Measurements from ENCODE around the gene USP6NL. TPM values are rescaled to one million over a fixed set of nuclear protein-coding genes. Genes with fewer than 3 reads are reported as not detected.
A peak's percentile ranks its signal among the peaks of the same experiment; 100 is the strongest.

USP6NL gene
- total and polyA plus RNA-seq, 10 of the 15 experiments (the other 5 are each of a cell fraction or from before 2014, with no cell fraction given), result 4.0 to 27.7 (median 18.2) TPM

- TF ChIP-seq GABPA (IDR thresholded peaks at IDR 0.05; ENCODE audit: low read depth) (no peak), ZBED1 (IDR thresholded peaks at IDR 0.05; ENCODE audit: borderline replicate concordance) (no peak), CBX3 (IDR thresholded peaks at IDR 0.05; ENCODE audit: borderline replicate concordance, low read depth) (no peak), BCL3 (IDR thresholded peaks at IDR 0.05; ENCODE audit: borderline replicate concordance, insufficient read depth, low read depth, low read length, poor library complexity, severe bottlenecking) (no peak), DPF2 (IDR thresholded peaks at IDR 0.05) (0 out of 2 replicates have a peak, but pooled peaks have one; percentile 16), SP1 (IDR thresholded peaks at IDR 0.05; ENCODE audit: low read depth, low read length) (no peak), SKIL (IDR thresholded peaks at IDR 0.05; ENCODE audit: low read depth, poor library complexity, severe bottlenecking) (no peak), FOXM1 (IDR thresholded peaks at IDR 0.05; ENCODE audit: low read depth, low read length) (no peak), ZNF622 (IDR thresholded peaks at IDR 0.05) (no peak), ZNF24 (IDR thresholded peaks at IDR 0.05) (peak; percentile 47; the same call in 1 of the 2 replicates), IRF4 (IDR thresholded peaks at IDR 0.05; ENCODE audit: low read depth, low read length) (0 out of 2 replicates have a peak, but pooled peaks have one; percentile 64), IKZF2 (IDR thresholded peaks at IDR 0.05) (peak in 1 of 2 experiments; percentile 38; a peak in 2 of 4 replicates), MEF2B (IDR thresholded peaks at IDR 0.05; ENCODE audit: partially characterized antibody, poor library complexity, severe bottlenecking) (no peak), NFIC (IDR thresholded peaks at IDR 0.05; ENCODE audit: low read depth, low read length) (peak; percentile 80), CREM (IDR thresholded peaks at IDR 0.05; ENCODE audit: low read depth) (peak; percentile 37; the same call in 1 of the 2 replicates), RCOR1 (conservative IDR thresholded peaks at IDR 0.05; ENCODE audit: low read depth, low read length) (no peak), ZNF217 (IDR thresholded peaks at IDR 0.05) (0 out of 2 replicates have a peak, but pooled peaks have one; percentile 45), NFYB (IDR thresholded peaks at IDR 0.05; ENCODE audit: insufficient read depth, low read depth, low read length) (no peak), MEF2A (IDR thresholded peaks at IDR 0.05; ENCODE audit: insufficient read depth, low read depth, low read length) (0 out of 2 replicates have a peak, but pooled peaks have one; percentile 26)
Measured at GRCh38 chr10:11602358-11602757, 9.1 kb downstream of the USP6NL start (continued).

Data from GM12878 (cell line).